GM12878 (cell line): ENCODE results near the gene GPR68. TPM values are rescaled to one million over a fixed set of nuclear protein-coding genes. Genes with fewer than 3 reads are reported as not detected.

ENCODE experiments used
- ATAC-seq: fragments of 200-7000 bp; cut with Tn5 transposase; 3 replicates; pipeline ENCODE4 v1.9.1; 2020; ENCODE audit warnings: mild to moderate bottlenecking, moderate library complexity
- BruUV-seq: library from RNA; stranded (reverse); fragments of 400-500 nt; replicated peaks from 2 replicates; lab custom pipeline; 2021; lab: Mats Ljungman, UMichigan
- CTCF ChIA-PET: fragments of 300-600 bp; sonication (Branson Sonifier 250); formaldehyde crosslinking; extraction: SDS; loops from one replicate; lab custom pipeline; 2021; ENCODE audit warnings: inconsistent platforms; lab: Yijun Ruan, JAX
- POLR2A ChIA-PET: fragments of 350-600 bp; formaldehyde crosslinking; extraction: SDS; loops from one replicate; lab custom pipeline; 2021; ENCODE audit warnings: inconsistent platforms; lab: Charles Lee
- RAD21 ChIA-PET: fragments of 300-600 bp; sonication (Branson Sonifier 250); formaldehyde crosslinking; loops from one replicate; lab custom pipeline; 2023; ENCODE audit warnings: antibody characterized with exemption; ENCODE audit not compliant: unreplicated experiment; lab: Charles Lee
- SMC1A ChIA-PET: fragments of 300-600 bp; sonication (Branson Sonifier 250); formaldehyde crosslinking; loops from one replicate; lab custom pipeline; 2023; ENCODE audit not compliant: unreplicated experiment, uncharacterized antibody; lab: Charles Lee
- DNase-seq: peaks from one replicate; pipeline ENCODE4 v3.0.0-alpha.2; 2011; ENCODE audit warnings: low read depth, low spot score
- FAIRE-seq: peaks from 3 replicates; lab custom pipeline; 2011; peaks lifted over from hg19 to GRCh38; lab: Jason Lieb, UNC
- H2AFZ ChIP-seq: 2 replicates; pipeline ENCODE4 v1.6.0; 2011; ENCODE audit warnings: low read depth, low read length, control low read depth; ENCODE audit not compliant: control insufficient read depth
- H3K27ac ChIP-seq: 2 replicates; pipeline ENCODE4 v1.5.1; 2011; ENCODE audit warnings: control low read depth; ENCODE audit not compliant: control insufficient read depth, insufficient read depth
- H3K27me3 ChIP-seq, 2 experiments: replicated peaks in 1 of 2; 2 replicates each; pipeline versions ENCODE4 v1.6.0 to v1.6.1; 2011; ENCODE audit warnings: low read length in 1 of 2; ENCODE audit not compliant: control insufficient read depth in 2 of 2, insufficient read depth in 2 of 2
- H3K36me3 ChIP-seq, 2 experiments: 2 replicates each; pipeline ENCODE4 v1.5.1; 2011; ENCODE audit warnings: low read length in 1 of 2; ENCODE audit not compliant: control insufficient read depth in 2 of 2, insufficient read depth in 2 of 2
- H3K4me1 ChIP-seq: 2 replicates; pipeline ENCODE4 v1.6.1; 2011; ENCODE audit warnings: mild to moderate bottlenecking, low read length, moderate library complexity, mixed read lengths; ENCODE audit not compliant: control insufficient read depth, insufficient read depth
- H3K4me2 ChIP-seq: 2 replicates; pipeline ENCODE4 v1.6.0; 2011; ENCODE audit warnings: control low read depth; ENCODE audit not compliant: control insufficient read depth, insufficient read depth
- H3K4me3 ChIP-seq: fragments of 200-600 bp; sonication (generic); 2 replicates; pipeline ENCODE4 v1.5.1; 2016
- H3K79me2 ChIP-seq: 2 replicates; pipeline ENCODE4 v1.6.0; 2011; ENCODE audit warnings: low read length; ENCODE audit not compliant: control insufficient read depth, insufficient read depth
- H3K9ac ChIP-seq: 2 replicates; pipeline ENCODE4 v1.8.0; 2011; ENCODE audit warnings: low read length, control low read depth, mixed read lengths; ENCODE audit not compliant: control insufficient read depth, insufficient read depth
- H3K9me3 ChIP-seq: replicated peaks from 3 replicates; pipeline ENCODE4 v1.5.1; 2011; ENCODE audit warnings: mild to moderate bottlenecking, low read length; ENCODE audit not compliant: control insufficient read depth, insufficient read depth
- H4K20me1 ChIP-seq: 2 replicates; pipeline ENCODE4 v1.6.0; 2011; ENCODE audit not compliant: control insufficient read depth, insufficient read depth
- BMI1 ChIP-seq: fragments of 450-650 bp; IDR thresholded peaks from 2 replicates; pipeline ENCODE4 v1.6.1; 2016; ENCODE audit warnings: mild to moderate bottlenecking, moderate library complexity, borderline replicate concordance
- CREB1 ChIP-seq: IDR thresholded peaks from 2 replicates; pipeline ENCODE4 v1.6.1; 2012; ENCODE audit warnings: low read depth, mild to moderate bottlenecking, inconsistent platforms
- ESRRA ChIP-seq: IDR thresholded peaks from 2 replicates; pipeline ENCODE4 v1.6.1; 2012; ENCODE audit warnings: mild to moderate bottlenecking, low read length, improper control_type of control experiment
- FOS ChIP-seq: IDR thresholded peaks from 3 replicates; pipeline ENCODE4 v1.6.1; 2011; ENCODE audit warnings: borderline replicate concordance; ENCODE audit not compliant: insufficient read length; ENCODE audit errors: extremely low read depth
- FOXK2 ChIP-seq: fragments of 450-650 bp; IDR thresholded peaks from 2 replicates; pipeline ENCODE4 v1.6.1; 2017; ENCODE audit warnings: mild to moderate bottlenecking, moderate library complexity
- JUND ChIP-seq: IDR thresholded peaks from 2 replicates; pipeline ENCODE4 v1.6.1; 2012; ENCODE audit warnings: low read depth, mild to moderate bottlenecking, low read length, improper control_type of control experiment, moderate library complexity
- KDM1A ChIP-seq: fragments of 200-600 bp; sonication (generic); IDR thresholded peaks from 2 replicates; pipeline ENCODE4 v1.6.1; 2016; ENCODE audit warnings: borderline replicate concordance
- STAT3 ChIP-seq: IDR thresholded peaks from 2 replicates; pipeline ENCODE4 v1.6.1; 2011; ENCODE audit warnings: low read depth, low read length, improper control_type of control experiment
- TCF12 ChIP-seq: IDR thresholded peaks from 2 replicates; pipeline ENCODE4 v1.6.1; 2011; ENCODE audit warnings: low read depth, mild to moderate bottlenecking, low read length
- ZNF24 ChIP-seq: fragments of 450-650 bp; IDR thresholded peaks from 2 replicates; pipeline ENCODE4 v1.6.1; 2017; ENCODE audit warnings: antibody characterized with exemption, mild to moderate bottlenecking
- WGBS: methylation state at CpG from one replicate; pipeline ENCODE4 v1.1.6; 2016; ENCODE audit warnings: low lambda C conversion rate; ENCODE audit not compliant: insufficient replicate concordance, insufficient coverage; ENCODE audit errors: missing lambda C conversion rate; 5-methylcytosine and 5-hydroxymethylcytosine counted together
- in situ Hi-C: fragments of 300-500 bp; cut with MboI; formaldehyde crosslinking; loops from 9 replicates; pipeline ENCODE4 v1.14.3; 2018; ENCODE audit warnings: mixed read lengths
- intact Hi-C: fragments of 100-400 bp; cut with micrococcal nuclease; formaldehyde crosslinking; loops from one replicate; pipeline ENCODE4 v1.14.2; 2022; ENCODE audit not compliant: unreplicated experiment
- polyA plus RNA-seq, 11 experiments: library from polyadenylated mRNA; depleted of rRNA in 4 of 11; unstranded in 6 of 11; stranded (reverse) in 5 of 11; fragments of >200 nt; fragmentation: Nextera tagmentation in 4 of 11; fragmentation: Illumina TruSeq in 1 of 11; extraction: Ambion mirVana in 4 of 11; extraction: Trizol in 1 of 11; gene quantifications; 1 replicate in 1 of 11; 2 replicates in 10 of 11; pipeline versions ENCODE4 v1.2.1 to v1.2.3, GENCODE V29; 2011 to 2016; ENCODE audit warnings: inconsistent platforms in 2 of 11, missing spikeins in 2 of 11, low read depth in 1 of 11
- total RNA-seq, 4 experiments: library from RNA; depleted of rRNA in 3 of 4; stranded (reverse); fragments of >200 nt in 3 of 4; fragmentation: Illumina TruSeq in 1 of 4; extraction: Trizol in 1 of 4; gene quantifications; 2 replicates each; pipeline versions ENCODE4 v1.2.1 to v1.2.3, GENCODE V29; 2013 to 2021
- TF ChIP-seq, protein P1 (sequence below): fragments of 450-650 bp; IDR thresholded peaks from 2 replicates; pipeline ENCODE4 v1.6.1; 2017; ENCODE audit warnings: mild to moderate bottlenecking, moderate library complexity
- TF ChIP-seq, protein P2 (sequence below): IDR thresholded peaks from 2 replicates; pipeline ENCODE4 v1.6.1; 2011; ENCODE audit warnings: borderline replicate concordance, low read depth, mild to moderate bottlenecking, moderate library complexity, mixed read lengths, low read length; ENCODE audit not compliant: insufficient read depth; ENCODE audit errors: extremely low read length
- TF ChIP-seq, protein P3 (sequence below): fragments of 450-650 bp; IDR thresholded peaks from 2 replicates; pipeline ENCODE4 v1.6.1; 2017; ENCODE audit warnings: mild to moderate bottlenecking, moderate library complexity

GPR68 gene
- total and polyA plus RNA-seq, 10 of the 15 experiments (the other 5 are each of a cell fraction or from before 2014, with no cell fraction given), result 0.06 to 3.4 (median 1.8) TPM

DNA sequence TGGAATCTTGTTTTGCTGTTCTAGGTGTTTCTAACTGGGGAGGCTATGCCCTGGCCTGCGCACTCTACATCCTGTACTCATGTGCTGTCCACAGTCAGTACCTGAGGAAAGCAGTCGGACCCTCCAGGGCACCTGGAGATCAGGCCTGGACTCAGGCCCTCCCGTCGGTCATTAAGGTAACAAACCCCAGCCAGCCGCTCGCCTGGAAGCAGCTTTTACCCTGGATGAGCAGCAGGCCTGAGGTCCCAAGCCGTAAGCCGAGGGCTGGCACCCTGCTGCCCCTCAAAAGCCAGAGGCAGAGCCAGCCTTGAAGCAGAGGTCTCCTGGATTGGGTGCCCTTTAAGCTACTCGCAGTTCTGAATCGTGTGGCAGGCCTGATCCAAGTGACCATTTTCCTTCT lies 29.1 kb downstream of the GPR68 start (continued):
- TF ChIP-seq TCF12 (no peak), BMI1 (no peak)
- TF ChIP-seq, protein P1, sequence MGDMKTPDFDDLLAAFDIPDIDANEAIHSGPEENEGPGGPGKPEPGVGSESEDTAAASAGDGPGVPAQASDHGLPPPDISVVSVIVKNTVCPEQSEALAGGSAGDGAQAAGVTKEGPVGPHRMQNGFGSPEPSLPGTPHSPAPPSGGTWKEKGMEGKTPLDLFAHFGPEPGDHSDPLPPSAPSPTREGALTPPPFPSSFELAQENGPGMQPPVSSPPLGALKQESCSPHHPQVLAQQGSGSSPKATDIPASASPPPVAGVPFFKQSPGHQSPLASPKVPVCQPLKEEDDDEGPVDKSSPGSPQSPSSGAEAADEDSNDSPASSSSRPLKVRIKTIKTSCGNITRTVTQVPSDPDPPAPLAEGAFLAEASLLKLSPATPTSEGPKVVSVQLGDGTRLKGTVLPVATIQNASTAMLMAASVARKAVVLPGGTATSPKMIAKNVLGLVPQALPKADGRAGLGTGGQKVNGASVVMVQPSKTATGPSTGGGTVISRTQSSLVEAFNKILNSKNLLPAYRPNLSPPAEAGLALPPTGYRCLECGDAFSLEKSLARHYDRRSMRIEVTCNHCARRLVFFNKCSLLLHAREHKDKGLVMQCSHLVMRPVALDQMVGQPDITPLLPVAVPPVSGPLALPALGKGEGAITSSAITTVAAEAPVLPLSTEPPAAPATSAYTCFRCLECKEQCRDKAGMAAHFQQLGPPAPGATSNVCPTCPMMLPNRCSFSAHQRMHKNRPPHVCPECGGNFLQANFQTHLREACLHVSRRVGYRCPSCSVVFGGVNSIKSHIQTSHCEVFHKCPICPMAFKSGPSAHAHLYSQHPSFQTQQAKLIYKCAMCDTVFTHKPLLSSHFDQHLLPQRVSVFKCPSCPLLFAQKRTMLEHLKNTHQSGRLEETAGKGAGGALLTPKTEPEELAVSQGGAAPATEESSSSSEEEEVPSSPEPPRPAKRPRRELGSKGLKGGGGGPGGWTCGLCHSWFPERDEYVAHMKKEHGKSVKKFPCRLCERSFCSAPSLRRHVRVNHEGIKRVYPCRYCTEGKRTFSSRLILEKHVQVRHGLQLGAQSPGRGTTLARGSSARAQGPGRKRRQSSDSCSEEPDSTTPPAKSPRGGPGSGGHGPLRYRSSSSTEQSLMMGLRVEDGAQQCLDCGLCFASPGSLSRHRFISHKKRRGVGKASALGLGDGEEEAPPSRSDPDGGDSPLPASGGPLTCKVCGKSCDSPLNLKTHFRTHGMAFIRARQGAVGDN, result no peak

DNA sequence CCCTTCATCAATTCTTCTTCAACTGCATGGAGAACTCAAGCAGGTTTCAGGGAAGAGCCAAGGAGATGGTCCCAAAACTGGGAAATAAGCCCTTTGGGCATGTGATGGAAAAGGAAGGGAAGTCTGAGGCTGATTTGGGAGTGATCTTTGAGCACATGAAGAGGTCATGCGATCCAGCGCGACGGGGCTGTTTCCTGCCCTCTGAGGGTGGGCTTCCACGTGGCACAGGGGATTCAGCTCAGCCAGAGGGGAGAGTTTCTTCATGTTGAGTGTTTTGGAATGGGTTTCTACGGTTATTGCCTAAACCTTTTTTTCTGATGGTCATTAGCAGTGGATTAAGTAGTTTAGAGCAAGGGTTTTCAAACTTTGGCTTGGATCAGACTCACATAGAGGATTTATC lies 30.2 kb downstream of the GPR68 start:
- Histone ChIP-seq H3K36me3 (peaks cover 14 to 17% of the 10 kb centered on the region in 2 experiments; a peak in 3 of 4 replicates), H3K27ac (no peak overlapping the region), H4K20me1 (no peaks in the 10 kb centered on the region), H3K9ac (no peak overlapping the region)
- RAD21 ChIA-PET, result no interaction called here
- CTCF ChIA-PET, result no interaction called here
- DNase-seq (no peak), FAIRE-seq (no peak)
- SMC1A ChIA-PET, result no interaction called here
- TF ChIP-seq FOXK2 (no peak), FOS (no peak), JUND (no peak), KDM1A (no peak), CREB1 (no peak), ESRRA (no peak), STAT3 (no peak), ZNF24 (no peak)
- TF ChIP-seq, protein P2, sequence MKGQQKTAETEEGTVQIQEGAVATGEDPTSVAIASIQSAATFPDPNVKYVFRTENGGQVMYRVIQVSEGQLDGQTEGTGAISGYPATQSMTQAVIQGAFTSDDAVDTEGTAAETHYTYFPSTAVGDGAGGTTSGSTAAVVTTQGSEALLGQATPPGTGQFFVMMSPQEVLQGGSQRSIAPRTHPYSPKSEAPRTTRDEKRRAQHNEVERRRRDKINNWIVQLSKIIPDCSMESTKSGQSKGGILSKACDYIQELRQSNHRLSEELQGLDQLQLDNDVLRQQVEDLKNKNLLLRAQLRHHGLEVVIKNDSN, result no peak
- TF ChIP-seq, protein P3, sequence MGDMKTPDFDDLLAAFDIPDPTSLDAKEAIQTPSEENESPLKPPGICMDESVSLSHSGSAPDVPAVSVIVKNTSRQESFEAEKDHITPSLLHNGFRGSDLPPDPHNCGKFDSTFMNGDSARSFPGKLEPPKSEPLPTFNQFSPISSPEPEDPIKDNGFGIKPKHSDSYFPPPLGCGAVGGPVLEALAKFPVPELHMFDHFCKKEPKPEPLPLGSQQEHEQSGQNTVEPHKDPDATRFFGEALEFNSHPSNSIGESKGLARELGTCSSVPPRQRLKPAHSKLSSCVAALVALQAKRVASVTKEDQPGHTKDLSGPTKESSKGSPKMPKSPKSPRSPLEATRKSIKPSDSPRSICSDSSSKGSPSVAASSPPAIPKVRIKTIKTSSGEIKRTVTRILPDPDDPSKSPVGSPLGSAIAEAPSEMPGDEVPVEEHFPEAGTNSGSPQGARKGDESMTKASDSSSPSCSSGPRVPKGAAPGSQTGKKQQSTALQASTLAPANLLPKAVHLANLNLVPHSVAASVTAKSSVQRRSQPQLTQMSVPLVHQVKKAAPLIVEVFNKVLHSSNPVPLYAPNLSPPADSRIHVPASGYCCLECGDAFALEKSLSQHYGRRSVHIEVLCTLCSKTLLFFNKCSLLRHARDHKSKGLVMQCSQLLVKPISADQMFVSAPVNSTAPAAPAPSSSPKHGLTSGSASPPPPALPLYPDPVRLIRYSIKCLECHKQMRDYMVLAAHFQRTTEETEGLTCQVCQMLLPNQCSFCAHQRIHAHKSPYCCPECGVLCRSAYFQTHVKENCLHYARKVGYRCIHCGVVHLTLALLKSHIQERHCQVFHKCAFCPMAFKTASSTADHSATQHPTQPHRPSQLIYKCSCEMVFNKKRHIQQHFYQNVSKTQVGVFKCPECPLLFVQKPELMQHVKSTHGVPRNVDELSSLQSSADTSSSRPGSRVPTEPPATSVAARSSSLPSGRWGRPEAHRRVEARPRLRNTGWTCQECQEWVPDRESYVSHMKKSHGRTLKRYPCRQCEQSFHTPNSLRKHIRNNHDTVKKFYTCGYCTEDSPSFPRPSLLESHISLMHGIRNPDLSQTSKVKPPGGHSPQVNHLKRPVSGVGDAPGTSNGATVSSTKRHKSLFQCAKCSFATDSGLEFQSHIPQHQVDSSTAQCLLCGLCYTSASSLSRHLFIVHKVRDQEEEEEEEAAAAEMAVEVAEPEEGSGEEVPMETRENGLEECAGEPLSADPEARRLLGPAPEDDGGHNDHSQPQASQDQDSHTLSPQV, result no peak
- TF ChIP-seq, all 136 proteins: peak for 0
- intact Hi-C loops, result no loop called here
- no peaks in the 10 kb centered on the region for H3K79me2 ChIP-seq
- H3K9me3 ChIP-seq, result no peaks in the 10 kb centered on the region
- H3K4me3 ChIP-seq, result no peak overlapping the region
- in situ Hi-C loops, result no loop called here
- POLR2A ChIA-PET, result no interaction called here
- H3K27me3 ChIP-seq, result no peaks in the 10 kb centered on the region
- WGBS, result 81% methylated on average over 6 of the region's 6 CpGs
- no peak for ATAC-seq
- no peak overlapping the region for H3K4me2 ChIP-seq
- H3K4me1 ChIP-seq, result no peaks in the 10 kb centered on the region; the same call in 1 of the 2 replicates
- no peak overlapping the region for H2AFZ ChIP-seq
- no TSS peak for BruUV-seq
